ENCODE results near the gene WDFY4. TPM values are rescaled to one million over a fixed set of nuclear protein-coding genes. Genes with fewer than 3 reads are reported as not detected.

WDFY4 gene
- total and polyA plus RNA-seq, 5 donors, result 0.57 to 4.4 (median 2.4) TPM

DNA sequence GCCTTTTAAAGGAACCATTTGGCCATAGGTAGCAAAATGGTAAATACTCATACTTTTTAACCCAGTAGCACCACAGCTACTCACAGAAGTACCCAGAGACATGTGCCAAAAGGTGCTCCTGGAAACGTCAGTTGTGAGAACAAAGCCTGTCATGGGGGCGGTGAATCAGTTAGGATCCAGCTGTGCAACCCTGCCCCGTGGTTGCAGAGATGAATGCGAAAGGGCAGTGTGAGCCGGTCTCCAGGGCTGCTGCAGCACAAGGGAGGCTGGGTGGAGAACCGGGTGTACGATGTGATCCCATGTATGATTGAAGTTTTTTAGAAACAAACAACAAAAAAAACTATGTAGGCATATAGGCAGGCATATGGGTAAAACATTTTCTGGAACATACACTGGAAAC is 256.3 kb downstream of the WDFY4 start:
- Histone ChIP-seq H3K4me1 (ENCODE audit: control insufficient read depth, insufficient read depth, low read length) (no peaks in the 10 kb centered on the region), H3K27me3 (ENCODE audit: control insufficient read depth, insufficient read depth) (no peaks in the 10 kb centered on the region), H3K9me3 (ENCODE audit: control insufficient read depth, low read length) (no peaks in the 10 kb centered on the region), H3K4me3 (ENCODE audit: low read length) (no peak overlapping the region), H3K27ac (ENCODE audit: low read length) (no peak overlapping the region)
- intact Hi-C loops (cut with DNase I), result no loop called here
- ATAC-seq (no peak), DNase-seq (no peak)
- WGBS, result 64% methylated on average over 7 of the region's 7 CpGs

DNA sequence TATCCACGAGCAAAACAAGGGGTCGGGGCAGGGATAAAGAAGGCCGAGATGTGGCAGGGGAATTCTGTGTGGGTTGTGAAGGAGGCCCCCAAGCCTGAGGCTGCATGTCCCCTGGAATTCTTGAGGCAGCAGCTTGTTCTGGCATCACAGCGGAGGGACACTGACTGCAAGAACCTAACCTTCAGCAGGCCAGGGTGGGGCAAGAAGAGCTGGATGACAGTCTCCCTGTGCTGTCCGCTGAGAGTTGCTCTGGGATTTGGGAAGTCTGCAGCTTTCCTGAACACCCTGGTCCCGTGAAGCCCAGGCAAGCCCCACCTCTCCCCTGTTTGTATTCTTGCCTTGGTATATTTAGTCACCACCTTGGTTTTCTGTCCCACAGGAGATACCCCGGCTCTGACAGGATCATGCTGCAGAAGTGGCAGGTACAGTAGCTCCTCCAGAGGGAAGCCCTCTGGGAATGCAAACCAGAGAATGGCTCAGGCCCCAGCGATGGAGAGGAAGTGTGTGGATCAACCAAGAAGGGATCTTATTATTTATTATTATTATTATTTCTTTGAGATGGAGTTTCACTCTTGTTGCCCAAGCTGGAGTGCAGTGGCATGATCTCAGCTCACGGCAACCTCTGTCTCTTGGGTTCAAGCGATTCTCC is 256.9 kb downstream of the WDFY4 start:
- H3K27me3 ChIP-seq (ENCODE audit: control insufficient read depth, insufficient read depth), result no peaks in the 10 kb centered on the region
- no peak overlapping the region for H3K4me3 ChIP-seq (ENCODE audit: low read length)
- intact Hi-C loops (cut with DNase I), result no loop called here
- 83% methylated on average over 10 of the region's 10 CpGs for WGBS
- ATAC-seq, result no peak
- H3K4me1 ChIP-seq (ENCODE audit: control insufficient read depth, insufficient read depth, low read length), result no peaks in the 10 kb centered on the region
- H3K9me3 ChIP-seq (ENCODE audit: control insufficient read depth, low read length), result no peaks in the 10 kb centered on the region
- H3K27ac ChIP-seq (ENCODE audit: low read length), result no peak overlapping the region
- DNase-seq, result no peak

DNA sequence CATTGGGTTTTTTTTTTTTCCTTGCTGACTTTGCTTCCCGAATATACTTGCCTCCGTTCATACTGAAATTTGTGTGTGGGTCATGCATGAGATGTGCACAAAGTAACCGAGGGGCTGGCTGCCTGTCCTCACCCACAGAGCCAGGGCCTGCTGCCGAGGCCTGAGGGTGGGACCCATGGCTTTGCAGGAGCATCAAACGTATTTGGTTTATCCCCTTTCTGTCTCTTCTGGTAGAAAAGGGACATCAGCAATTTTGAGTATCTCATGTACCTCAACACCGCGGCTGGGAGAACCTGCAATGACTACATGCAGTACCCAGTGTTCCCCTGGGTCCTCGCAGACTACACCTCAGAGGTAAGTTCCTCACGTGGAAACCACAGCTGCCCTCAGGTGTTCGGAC is 258.4 kb downstream of the WDFY4 start:
- H3K4me3 ChIP-seq (ENCODE audit: low read length), result no peak overlapping the region
- DNase-seq (no peak), ATAC-seq (no peak)
- WGBS, result 92% methylated on average over 10 of the region's 10 CpGs
- no peaks in the 10 kb centered on the region for H3K27me3 ChIP-seq (ENCODE audit: control insufficient read depth, insufficient read depth)
- intact Hi-C loops (cut with DNase I), result no loop called here
- H3K27ac ChIP-seq (ENCODE audit: low read length), result no peak overlapping the region
- no peaks in the 10 kb centered on the region for H3K4me1 ChIP-seq (ENCODE audit: control insufficient read depth, insufficient read depth, low read length)
- no peaks in the 10 kb centered on the region for H3K9me3 ChIP-seq (ENCODE audit: control insufficient read depth, low read length)

DNA sequence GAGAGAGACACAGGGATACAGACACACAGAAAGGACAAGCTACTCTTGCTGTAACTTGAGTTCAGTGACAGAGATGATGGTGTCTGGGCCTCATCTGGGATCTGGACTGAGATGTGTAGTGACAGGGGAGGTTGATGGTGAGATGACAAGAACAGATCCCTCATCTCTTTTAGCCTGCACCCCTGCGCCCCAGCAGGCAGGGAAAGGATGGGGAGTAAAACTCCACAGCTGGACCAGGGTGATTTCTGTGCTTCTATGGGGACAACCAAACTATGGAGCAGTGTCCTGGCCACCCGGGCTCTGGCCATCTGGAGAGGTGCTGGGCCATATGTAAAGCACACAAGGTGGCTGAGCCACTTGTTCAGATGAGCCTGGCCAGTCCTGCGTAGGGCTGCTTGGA is 259.5 kb downstream of the WDFY4 start:
- Histone ChIP-seq H3K4me3 (ENCODE audit: low read length) (no peak overlapping the region), H3K27ac (ENCODE audit: low read length) (no peak overlapping the region), H3K4me1 (ENCODE audit: control insufficient read depth, insufficient read depth, low read length) (no peaks in the 10 kb centered on the region), H3K27me3 (ENCODE audit: control insufficient read depth, insufficient read depth) (no peaks in the 10 kb centered on the region), H3K9me3 (ENCODE audit: control insufficient read depth, low read length) (no peaks in the 10 kb centered on the region)
- 84% methylated on average over 3 of the region's 3 CpGs for WGBS
- DNase-seq (no peak), ATAC-seq (no peak)
- intact Hi-C loops (cut with DNase I), result no loop called here

DNA sequence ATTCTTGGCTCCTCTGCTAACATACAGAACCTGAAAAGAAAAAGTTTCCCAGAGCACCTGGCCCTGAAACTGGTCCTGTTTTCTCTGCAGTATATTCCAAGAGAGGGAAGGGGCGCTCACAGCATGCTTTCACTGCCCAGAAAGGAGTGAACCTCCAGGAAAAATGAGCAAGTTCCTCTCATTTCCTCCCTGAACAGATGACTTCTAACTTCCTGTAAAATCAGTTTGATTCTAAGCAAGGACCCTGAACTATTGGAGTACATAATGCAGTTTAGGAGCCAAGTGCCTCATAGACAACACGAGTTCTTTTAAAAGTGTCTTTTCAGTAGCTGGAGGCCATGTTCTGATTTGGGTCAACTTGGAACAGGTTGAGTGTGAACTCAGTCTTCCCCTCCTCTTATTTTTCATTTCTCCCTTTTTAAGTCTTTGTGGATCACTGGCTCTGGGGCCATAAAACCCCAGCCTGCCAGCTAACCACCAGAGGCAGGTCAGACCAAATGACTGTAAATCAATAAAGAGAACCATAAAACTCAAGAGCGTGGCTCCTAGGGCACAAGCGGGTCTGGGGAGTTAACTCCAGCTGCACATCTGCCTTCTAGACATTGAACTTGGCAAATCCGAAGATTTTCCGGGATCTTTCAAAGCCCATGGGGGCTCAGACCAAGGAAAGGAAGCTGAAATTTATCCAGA is 260.9 kb downstream of the WDFY4 start:
- Histone ChIP-seq H3K9me3 (ENCODE audit: control insufficient read depth, low read length) (no peaks in the 10 kb centered on the region), H3K27ac (ENCODE audit: low read length) (no peak overlapping the region), H3K27me3 (ENCODE audit: control insufficient read depth, insufficient read depth) (no peaks in the 10 kb centered on the region), H3K4me1 (ENCODE audit: control insufficient read depth, insufficient read depth, low read length) (no peaks in the 10 kb centered on the region), H3K4me3 (ENCODE audit: low read length) (no peak overlapping the region)
- DNase-seq, result no peak
- no peak for ATAC-seq
- intact Hi-C loops (cut with DNase I), result no loop called here
- 76% methylated on average over 6 of the region's 6 CpGs for WGBS

DNA sequence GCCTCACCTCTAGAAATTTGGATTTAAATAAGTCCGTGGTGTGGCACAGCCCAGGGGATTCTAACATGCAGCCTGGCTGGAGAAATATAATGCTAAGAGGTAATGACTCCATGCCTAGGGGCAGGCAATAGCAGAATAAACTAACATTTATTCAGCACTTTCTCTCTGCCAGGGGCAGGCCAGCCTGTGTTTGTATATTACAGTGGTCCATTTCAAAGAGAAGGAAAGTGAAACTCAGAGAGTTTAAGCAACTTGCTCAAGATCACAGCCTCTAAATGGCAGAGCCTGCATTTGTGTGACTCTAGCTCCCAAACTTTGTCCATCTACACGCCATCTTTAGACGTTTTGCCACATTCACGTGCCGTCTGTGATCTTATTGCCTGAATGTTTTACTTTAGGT is 261.7 kb downstream of the WDFY4 start:
- intact Hi-C loops (cut with DNase I), result no loop called here
- Histone ChIP-seq H3K4me1 (ENCODE audit: control insufficient read depth, insufficient read depth, low read length) (no peaks in the 10 kb centered on the region), H3K27ac (ENCODE audit: low read length) (no peak overlapping the region), H3K27me3 (ENCODE audit: control insufficient read depth, insufficient read depth) (no peaks in the 10 kb centered on the region), H3K9me3 (ENCODE audit: control insufficient read depth, low read length) (no peaks in the 10 kb centered on the region), H3K4me3 (ENCODE audit: low read length) (no peak overlapping the region)
- DNase-seq (no peak), ATAC-seq (no peak)
- 90% methylated on average over 5 of the region's 5 CpGs for WGBS

DNA sequence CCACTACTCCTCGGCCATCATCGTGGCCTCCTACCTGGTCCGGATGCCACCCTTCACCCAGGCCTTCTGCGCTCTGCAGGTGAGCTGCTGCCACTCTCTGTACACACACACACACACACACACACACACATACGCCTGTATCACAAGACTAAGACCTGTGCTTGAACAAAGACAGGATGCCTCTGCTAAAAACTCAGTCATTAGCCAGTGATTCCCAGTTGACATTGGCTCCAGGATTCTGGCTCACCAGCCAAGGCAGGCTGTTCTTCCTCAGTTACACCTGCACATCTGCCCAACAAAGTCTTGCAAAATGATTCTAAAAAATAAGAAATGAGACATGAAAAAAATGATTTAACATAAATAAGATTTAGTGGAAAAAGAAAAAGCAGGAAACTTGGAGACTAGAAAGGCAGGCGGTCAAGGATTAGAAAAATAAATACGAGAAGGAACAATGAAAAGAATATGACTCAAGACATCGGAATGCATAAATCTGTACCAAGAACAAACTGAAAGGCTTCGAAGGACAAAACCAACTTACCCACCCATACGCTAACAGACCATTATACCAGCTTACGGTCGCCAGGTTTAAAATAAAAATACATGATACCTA is 262.3 kb downstream of the WDFY4 start:
- DNase-seq, result no peak
- Histone ChIP-seq H3K4me1 (ENCODE audit: control insufficient read depth, insufficient read depth, low read length) (no peaks in the 10 kb centered on the region), H3K4me3 (ENCODE audit: low read length) (no peak overlapping the region), H3K27me3 (ENCODE audit: control insufficient read depth, insufficient read depth) (no peaks in the 10 kb centered on the region), H3K9me3 (ENCODE audit: control insufficient read depth, low read length) (no peaks in the 10 kb centered on the region), H3K27ac (ENCODE audit: low read length) (no peak overlapping the region)
- peak in 1 of 2 donors; percentile 39 for ATAC-seq
- intact Hi-C loops (cut with DNase I), result no loop called here
- 82% methylated on average over 12 of the region's 12 CpGs for WGBS

DNA sequence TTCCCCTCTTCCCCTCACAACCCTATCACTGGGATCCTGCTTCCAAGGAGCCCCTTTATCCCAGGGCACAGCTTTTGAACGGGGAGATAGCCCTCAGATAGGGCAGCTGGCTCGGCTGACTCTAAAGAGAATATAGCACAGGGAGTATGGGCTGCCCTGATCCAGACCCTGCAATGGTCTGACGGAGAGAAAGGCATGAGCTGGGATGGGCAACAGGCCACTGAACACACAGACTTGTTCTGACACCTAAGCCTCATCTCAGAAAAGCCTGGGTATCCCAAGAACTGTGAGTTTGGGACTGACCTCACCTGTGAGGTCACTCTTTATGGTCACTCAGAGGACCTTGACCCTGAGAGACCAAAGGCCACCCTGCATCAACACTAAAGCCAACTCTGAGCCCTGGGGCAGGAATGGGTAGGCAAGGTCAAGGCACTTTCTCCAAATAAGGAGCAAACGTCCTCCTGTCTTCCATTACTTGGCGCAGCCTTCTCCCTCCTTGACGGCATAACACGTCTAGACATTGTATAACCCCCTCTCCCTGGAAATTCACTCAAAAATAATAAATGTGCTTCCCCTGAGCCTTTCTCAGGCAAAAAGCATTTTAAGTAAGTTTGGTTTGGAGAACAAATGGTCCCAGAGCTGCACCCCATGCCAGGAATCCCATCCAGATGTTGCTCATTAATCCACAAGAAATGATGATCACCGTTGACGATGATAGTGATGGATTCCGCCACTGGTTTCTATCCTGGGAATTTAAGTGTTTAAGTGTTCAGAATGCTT is 263.2 kb downstream of the WDFY4 start:
- DNase-seq (no peak), ATAC-seq (no peak)
- WGBS, result 57% methylated on average over 10 of the region's 10 CpGs
- no peaks in the 10 kb centered on the region for H3K27me3 ChIP-seq (ENCODE audit: control insufficient read depth, insufficient read depth)
- H3K4me3 ChIP-seq (ENCODE audit: low read length), result no peak overlapping the region
- no peaks in the 10 kb centered on the region for H3K9me3 ChIP-seq (ENCODE audit: control insufficient read depth, low read length)
- H3K27ac ChIP-seq (ENCODE audit: low read length), result no peak overlapping the region
- intact Hi-C loops (cut with DNase I), result no loop called here
- no peaks in the 10 kb centered on the region for H3K4me1 ChIP-seq (ENCODE audit: control insufficient read depth, insufficient read depth, low read length)

DNA sequence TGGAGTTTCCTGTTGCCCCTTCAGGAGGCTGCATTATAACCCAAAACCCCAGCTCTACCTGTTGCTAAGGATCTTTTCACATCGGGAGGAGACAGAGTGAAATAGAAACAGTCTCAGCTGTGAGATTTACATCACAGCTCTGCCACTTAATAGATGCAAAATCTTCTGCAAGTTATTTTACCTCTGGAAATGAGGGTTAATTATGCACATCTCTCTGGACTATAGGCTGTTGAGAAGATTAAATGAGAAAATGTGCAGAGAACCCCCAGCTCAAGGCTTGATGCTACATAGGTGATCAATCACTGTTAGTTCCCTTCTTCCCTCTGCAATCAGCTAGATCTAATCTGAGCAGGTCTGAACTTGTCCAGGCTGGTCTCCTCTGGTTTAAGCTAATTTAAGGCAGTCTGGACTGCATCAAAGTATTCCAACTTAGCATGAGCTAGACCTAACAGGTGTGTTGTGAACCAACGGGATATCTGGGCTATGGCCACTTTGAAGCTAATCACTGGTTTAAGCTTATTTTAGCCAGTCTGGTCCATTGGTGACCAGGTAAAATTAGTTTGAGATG is 263.9 kb downstream of the WDFY4 start:
- Histone ChIP-seq H3K27ac (ENCODE audit: low read length) (no peak overlapping the region), H3K27me3 (ENCODE audit: control insufficient read depth, insufficient read depth) (no peaks in the 10 kb centered on the region), H3K4me1 (ENCODE audit: control insufficient read depth, insufficient read depth, low read length) (no peaks in the 10 kb centered on the region), H3K4me3 (ENCODE audit: low read length) (no peak overlapping the region), H3K9me3 (ENCODE audit: control insufficient read depth, low read length) (no peaks in the 10 kb centered on the region)
- intact Hi-C loops (cut with DNase I), result no loop called here
- DNase-seq (no peak), ATAC-seq (no peak)
- WGBS, result 85% methylated on average over 2 of the region's 2 CpGs

DNA sequence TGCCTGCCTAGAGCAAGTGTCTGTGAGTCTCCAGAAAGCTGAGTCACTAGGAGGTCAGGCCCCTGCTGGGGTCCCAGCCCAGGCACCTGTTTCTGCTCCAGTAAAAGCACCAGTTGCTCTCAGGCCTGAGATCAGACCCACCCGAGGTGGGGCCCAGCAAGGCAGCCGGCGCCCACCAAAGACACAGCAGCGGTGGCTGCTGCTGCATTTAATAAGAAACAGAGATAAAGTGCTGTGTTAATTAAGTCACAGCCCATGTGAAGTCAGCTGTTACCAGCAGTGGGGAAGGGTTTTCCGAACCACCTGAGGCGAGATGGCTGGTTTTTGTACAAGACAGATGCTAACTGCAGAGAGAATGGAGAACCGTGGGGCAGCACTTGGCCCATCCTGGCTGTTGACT is 267.0 kb downstream of the WDFY4 start:
- no peaks in the 10 kb centered on the region for H3K27me3 ChIP-seq (ENCODE audit: control insufficient read depth, insufficient read depth)
- 86% methylated on average over 7 of the region's 7 CpGs for WGBS
- no peak for ATAC-seq

More for the DNA sequence above, 267.0 kb downstream of the WDFY4 start:
- H3K4me1 ChIP-seq (ENCODE audit: control insufficient read depth, insufficient read depth, low read length), result no peaks in the 10 kb centered on the region
- H3K27ac ChIP-seq (ENCODE audit: low read length), result no peak overlapping the region
- no peak for DNase-seq
- H3K9me3 ChIP-seq (ENCODE audit: control insufficient read depth, low read length), result no peaks in the 10 kb centered on the region
- no peak overlapping the region for H3K4me3 ChIP-seq (ENCODE audit: low read length)
- intact Hi-C loops (cut with DNase I), result no loop called here
